GM19372 (cell line): ENCODE data around the gene CACNA1S.
A peak's percentile ranks its signal among the peaks of the same experiment; 100 is the strongest.

ENCODE experiments used
- ATAC-seq: cut with Tn5 transposase; IDR thresholded peaks from one replicate; pipeline ENCODE4 v1.9.1; 2021; ENCODE audit warnings: mild to moderate bottlenecking, low read depth, moderate library complexity; ENCODE audit not compliant: unreplicated experiment

The CACNA1S gene

DNA sequence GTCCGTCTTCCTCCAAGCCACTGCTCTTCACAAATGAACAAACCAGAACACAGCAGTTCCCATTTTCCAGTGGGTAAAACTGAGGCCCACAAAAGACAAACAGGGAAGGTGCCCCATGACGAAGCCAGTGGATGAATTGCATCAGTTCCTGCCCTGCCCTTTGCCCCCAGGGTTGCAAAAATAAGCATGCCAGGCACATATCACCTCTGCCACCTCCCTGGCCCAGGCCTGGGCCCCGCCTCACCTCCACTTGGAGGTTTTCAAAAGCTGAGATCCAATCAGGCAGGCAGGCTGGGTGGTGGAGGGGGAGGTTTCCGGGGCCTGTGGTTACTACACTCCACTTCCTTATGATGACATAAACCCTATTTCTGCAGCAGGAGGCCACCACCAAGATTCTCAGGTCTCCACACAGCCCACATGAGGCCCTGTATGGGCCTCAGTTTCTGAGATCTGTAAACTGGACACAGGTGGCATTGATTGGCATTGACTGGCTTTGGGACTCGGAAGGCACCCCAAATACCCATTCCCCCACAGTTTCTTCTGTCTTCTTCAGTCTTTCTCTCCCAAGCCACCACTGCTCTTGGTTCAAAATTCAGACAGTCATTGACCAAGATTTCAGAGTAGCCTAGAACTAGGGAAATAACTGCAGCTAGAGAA is 92.8 kb downstream of the CACNA1S start:
- peak; percentile 66 for ATAC-seq

- ATAC-seq = no peak
Observed at GRCh38 chr1:201017828-201018163, 94.4 kb downstream of the CACNA1S start.

DNA sequence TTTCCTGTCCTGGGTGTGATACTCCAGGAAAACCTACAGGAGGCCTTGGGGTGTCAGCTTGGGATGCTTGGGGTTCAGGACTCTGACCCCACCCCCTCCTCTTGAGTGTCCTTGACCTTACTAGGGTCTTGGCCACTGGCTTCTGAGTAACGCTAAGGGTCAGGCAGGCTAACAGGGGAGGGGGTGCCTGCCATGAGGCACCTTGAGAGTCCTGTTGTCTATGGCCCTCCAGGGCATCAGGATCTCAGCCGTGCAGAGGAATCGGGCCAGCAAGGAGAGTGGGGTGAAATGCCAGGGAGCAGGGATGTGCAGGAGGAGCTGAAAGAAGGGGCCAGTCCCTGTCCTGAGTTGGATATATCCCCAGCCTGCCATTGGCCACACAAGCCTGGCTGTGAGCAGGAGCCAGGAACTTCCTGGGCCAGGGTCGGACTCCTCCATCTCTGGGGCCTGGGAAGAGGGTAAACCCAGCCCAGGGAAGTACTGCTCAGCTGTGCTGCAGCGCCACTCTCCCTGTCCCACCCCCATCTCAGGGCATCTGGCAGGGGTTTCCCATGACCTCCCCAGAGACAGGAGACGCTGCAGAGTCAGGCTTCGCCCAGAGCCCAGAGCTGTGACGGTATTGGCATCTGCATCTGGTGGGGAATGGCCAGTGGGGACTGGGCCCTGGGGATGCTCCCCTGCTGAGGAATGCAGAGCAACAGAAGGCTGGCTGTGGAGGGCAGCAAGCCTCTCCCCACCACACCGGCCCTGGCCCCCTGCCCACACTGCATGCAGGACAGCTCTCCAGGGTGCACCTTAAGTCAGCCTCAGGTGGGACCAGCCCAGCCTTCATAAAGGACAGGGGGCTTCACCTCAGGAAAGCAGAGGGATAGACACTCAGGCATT is 95.0 kb downstream of the CACNA1S start:
- ATAC-seq = no peak

GRCh38 chr1:201016211-201016651 is 96.0 kb downstream of the CACNA1S start:
- no peak for ATAC-seq

- no peak for ATAC-seq
Observed at GRCh38 chr1:201015551-201016091, 96.6 kb downstream of the CACNA1S start.

GRCh38 chr1:201014816-201015200 is 97.4 kb downstream of the CACNA1S start:
- ATAC-seq = no peak

DNA sequence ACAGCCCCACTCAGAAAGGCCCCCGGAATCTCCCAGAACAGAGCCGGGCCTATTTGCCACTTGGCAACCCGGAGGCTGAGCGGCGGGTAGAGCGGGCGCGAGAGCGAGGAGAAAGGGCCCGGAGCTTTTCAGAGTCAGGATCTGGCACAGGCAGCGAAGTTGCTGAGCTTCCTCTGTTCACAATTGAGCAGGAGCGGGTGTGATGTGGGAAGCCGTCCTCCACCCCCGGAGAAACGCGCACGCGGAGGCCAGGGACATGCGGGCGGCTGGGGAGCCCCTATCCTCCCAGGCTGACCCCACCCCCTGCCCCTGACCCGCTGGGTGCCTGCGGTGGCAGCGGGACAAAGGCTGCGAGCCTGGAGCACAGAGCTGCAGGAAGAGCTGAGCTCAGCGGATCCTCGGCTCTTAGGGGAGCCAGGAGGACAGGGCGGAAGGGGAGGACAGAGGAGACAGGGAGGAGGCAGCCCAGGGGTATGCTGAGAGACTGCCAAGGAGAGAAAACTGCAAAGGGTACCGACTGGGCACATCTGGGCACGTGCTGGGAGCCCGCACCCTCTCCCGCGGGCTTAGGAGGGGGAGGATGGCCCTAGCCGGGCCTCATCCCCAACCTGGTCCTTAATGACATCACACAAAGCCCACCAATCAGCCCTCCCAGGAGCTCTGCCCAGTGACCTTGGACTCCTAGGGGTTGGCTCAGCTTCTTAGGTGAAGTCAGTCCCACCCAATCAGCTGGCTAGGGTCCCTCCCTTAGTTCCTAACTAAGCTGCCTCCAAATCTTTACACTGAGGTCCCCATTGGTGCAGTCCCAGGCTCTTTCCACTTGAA is 98.0 kb downstream of the CACNA1S start:
- no peak for ATAC-seq

DNA sequence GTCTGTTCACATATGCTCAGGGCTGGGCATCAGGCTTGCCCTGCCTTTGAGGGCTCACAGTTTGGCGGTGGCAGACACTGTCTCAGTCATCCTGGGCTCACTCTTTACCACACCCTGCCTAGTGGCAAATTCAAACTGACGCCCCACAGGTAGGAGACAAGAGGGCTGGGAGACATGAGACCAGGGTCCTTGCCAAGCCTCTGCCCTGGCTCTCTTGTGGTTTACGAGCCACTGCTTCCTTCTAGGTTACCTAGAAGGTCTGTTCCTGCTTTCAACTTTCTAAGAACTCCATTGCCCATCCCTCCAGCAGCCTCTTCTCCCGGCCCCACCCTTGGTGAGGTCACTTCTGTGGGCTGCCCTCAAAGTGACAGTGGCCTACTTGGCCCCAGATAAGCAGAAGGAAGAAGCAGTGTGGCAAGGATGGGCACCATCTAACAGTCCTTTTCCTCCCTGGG is 99.2 kb downstream of the CACNA1S start:
- no peak for ATAC-seq

DNA sequence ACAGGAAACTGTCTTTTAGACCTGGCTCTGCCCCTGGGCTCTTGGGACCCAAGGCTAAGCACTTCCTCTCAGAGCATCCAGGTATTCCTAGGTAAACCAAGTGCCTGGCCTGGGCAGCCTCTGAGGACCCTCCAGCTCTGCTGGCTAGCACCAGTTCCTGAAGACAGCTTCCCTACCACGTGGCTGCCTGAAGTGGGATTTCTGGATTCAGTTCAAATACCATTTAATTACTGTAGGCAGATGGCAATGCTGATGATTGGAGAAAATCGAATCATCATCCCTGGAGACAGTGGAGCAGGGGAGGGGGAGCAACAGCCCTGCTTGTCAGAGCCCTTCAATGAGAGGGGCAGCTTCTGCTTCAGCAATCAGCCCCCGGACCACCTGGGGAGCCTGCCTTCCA is 100.6 kb downstream of the CACNA1S start:
- ATAC-seq = no peak

DNA sequence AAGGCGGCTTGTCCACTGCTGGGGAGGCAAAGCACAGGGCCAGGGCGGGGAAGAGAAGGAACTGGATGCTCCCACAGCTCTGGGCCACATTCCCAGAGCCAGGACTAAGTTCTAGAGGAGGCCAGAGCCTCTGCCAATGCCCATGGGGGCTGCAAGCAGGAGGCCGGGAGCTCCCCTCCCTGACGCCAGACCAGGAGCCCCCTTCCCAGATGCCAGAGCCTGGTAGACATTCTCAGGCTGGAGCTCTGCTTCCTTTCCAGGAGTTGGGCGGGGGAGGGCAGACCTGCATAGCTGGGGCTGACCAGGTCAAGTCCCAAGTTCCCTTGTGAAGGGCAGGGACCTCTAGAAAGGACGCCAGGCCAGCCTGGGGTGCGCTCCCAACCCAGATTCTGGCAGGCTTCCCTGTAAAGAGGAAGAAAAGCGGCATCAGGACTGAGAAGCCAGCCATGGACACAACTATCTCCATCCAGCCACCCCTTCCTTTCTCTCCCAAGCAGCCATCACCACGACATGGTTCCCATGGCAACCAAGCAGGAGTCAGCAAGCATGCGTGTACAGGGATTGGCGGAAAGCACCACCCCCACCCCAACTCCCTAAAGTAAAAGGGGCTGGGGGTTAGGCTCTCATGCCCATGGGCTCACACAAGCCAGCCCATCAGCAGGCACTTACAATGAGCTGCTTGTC is 102.1 kb downstream of the CACNA1S start:
- no peak for ATAC-seq

GRCh38 chr1:201008666-201009360 is 103.4 kb downstream of the CACNA1S start:
- no peak for ATAC-seq

GRCh38 chr1:201007481-201007880 is 104.7 kb downstream of the CACNA1S start:
- no peak for ATAC-seq

- ATAC-seq = no peak
Observed at GRCh38 chr1:201006450-201006849, 105.8 kb downstream of the CACNA1S start.

DNA sequence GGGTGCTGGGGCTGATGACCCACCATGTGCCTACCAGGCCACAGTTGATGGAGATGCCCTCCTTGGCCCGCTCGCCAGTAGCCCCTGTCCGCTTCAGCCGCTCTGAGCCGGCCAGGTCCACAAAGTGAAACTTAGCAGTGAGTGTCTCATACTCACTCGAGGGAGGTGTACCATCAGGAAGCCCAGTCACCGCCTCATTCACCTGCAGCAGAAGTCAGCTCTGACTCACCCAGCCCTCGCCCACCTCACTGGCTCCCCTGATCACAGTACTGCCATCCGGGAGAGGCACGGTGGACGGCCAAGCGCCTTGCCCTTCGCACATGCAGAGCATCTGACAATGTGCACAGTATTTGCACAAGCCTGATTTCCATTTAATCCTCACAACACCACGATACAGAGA is 107.5 kb downstream of the CACNA1S start:
- no peak for ATAC-seq

DNA sequence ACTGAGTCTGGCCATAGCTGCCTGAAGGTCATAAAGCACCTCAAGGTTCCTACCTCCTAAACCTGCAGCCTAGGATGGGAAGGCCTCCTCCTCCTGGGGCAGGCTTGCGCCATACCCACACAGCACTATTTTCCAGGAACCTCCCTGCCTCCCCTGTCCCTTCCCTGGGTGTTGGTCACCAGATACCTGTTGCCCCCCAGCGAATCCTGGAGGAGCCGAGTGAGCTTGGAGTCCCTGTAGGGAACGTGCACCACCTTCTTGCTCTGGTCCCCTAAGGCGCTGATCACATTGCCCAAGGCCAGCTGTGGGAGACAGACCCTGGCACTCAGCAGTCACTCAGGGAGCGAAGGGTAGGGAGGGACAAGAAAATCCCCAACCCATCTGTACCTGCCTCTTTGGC is 108.1 kb downstream of the CACNA1S start:
- no peak for ATAC-seq

GRCh38 chr1:201002510-201002909 is 109.7 kb downstream of the CACNA1S start:
- ATAC-seq = no peak

DNA sequence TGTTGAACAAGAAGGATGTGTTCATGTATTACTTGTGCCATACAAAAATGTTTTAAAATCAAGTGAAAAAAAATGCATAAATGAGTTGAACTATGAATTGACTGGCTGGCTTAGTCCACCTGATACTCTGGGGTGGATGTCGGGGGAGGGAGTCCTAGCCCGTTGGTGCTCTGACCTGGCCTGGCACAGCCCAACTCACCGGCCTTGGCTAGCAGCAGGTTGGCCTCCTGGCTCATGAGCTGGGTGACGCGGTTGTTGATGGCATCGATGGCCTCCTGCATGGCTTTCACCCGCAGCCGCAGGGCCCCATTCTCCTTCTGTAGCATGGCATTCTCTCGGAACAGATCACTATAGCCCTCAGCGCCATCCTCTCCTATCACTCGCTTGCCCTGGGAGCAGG is 110.3 kb downstream of the CACNA1S start:
- ATAC-seq = no peak

GRCh38 chr1:201000391-201000790 is 111.8 kb downstream of the CACNA1S start:
- ATAC-seq = no peak

DNA sequence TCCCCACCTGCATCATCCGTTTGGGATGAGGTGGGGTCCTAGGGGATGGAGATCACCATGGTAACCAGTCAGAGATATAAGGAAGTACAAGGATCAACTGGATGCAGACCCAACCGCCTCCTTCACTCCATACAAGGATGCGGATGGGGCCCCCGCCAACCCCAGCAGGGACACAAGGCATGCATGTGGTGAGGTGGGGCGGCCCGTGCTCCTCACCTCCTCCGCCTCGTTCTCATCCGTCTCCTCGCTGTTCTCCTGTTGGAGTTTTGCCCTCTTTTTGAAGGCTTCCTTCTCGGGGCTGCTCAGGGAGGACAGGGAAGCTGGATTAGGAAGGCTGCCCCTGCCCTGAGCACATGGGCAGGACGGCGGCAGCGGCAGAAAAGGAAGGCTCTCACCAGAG is 112.6 kb downstream of the CACNA1S start:
- ATAC-seq = no peak

GRCh38 chr1:200998323-200998722 is 113.9 kb downstream of the CACNA1S start:
- ATAC-seq = no peak
